HepG2 (cell line): ENCODE results near the gene GGA1. TPM values are rescaled to one million over a fixed set of nuclear protein-coding genes. Genes with fewer than 3 reads are reported as not detected.
"Not testable (repeated sequence)": the region's sequence is repeated elsewhere in the genome, so short reads cannot be mapped to it uniquely, and the experiment has no call there.

Experiments
- ATAC-seq: fragments of 200-7000 bp; cut with Tn5 transposase; 3 replicates; pipeline ENCODE4 v1.9.1; 2020; ENCODE audit warnings: mild to moderate bottlenecking, moderate library complexity
- BruUV-seq: library from RNA; stranded (reverse); fragments of 400-500 nt; replicated peaks from 2 replicates; lab custom pipeline; 2021; lab: Mats Ljungman, UMichigan
- CTCF ChIA-PET: fragments of 300-600 bp; formaldehyde crosslinking; extraction: SDS; loops from one replicate; lab custom pipeline; 2021; ENCODE audit warnings: low total read pairs, inconsistent platforms, low intra/inter-chr PET ratio; lab: Yijun Ruan, JAX
- POLR2A ChIA-PET: fragments of 350-600 bp; sonication (Branson Sonifier 250); formaldehyde crosslinking; loops from one replicate; lab custom pipeline; 2020; ENCODE audit warnings: antibody characterized with exemption, inconsistent platforms; lab: Yijun Ruan, JAX
- DNase-seq: peaks from one replicate; pipeline ENCODE4 v3.0.0-alpha.2; 2015; ENCODE audit warnings: low spot score
- FAIRE-seq: peaks from 3 replicates; lab custom pipeline; 2011; peaks lifted over from hg19 to GRCh38; lab: Jason Lieb, UNC
- H2AFZ ChIP-seq: one replicate; pipeline ENCODE4 v1.6.1; 2011; ENCODE audit warnings: low read length, inconsistent platforms
- H3K27ac ChIP-seq: fragments of 300-600 bp; 3 replicates; pipeline ENCODE4 v1.8.0; 2011; ENCODE audit warnings: mixed run types, mild to moderate bottlenecking, mixed read lengths, low read length, inconsistent platforms; ENCODE audit not compliant: insufficient read depth; ENCODE audit errors: extremely low read length
- H3K27me3 ChIP-seq, 2 experiments: fragments of 200-600 bp in 1 of 2; 2 replicates in 1 of 2; 3 replicates in 1 of 2; pipeline versions ENCODE4 v1.6.0 to v1.8.0; 2011; ENCODE audit warnings: low read length in 2 of 2, mild to moderate bottlenecking in 2 of 2, moderate library complexity in 2 of 2, inconsistent platforms in 1 of 2; ENCODE audit not compliant: insufficient read depth in 2 of 2, control insufficient read depth in 1 of 2
- H3K36me3 ChIP-seq, 2 experiments: fragments of 200-600 bp in 1 of 2; replicated peaks in 1 of 2; 2 replicates in 1 of 2; 3 replicates in 1 of 2; pipeline versions ENCODE4 v1.5.1 to v1.8.0; 2011; ENCODE audit warnings: low read length in 2 of 2, inconsistent platforms in 1 of 2; ENCODE audit not compliant: insufficient read depth in 2 of 2, control insufficient read depth in 1 of 2
- H3K4me1 ChIP-seq: 2 replicates; pipeline ENCODE4 v1.5.1; 2012; ENCODE audit warnings: low read length, inconsistent platforms; ENCODE audit not compliant: insufficient read depth
- H3K4me2 ChIP-seq: 2 replicates; pipeline ENCODE4 v1.6.0; 2011; ENCODE audit warnings: low read depth, low read length, inconsistent platforms
- H3K4me3 ChIP-seq, 3 experiments: fragments of 200-600 bp in 1 of 3; sonication (generic), shearing (Covaris generic) in 1 of 3; replicated peaks in 1 of 3; 2 replicates each; pipeline ENCODE4 v1.5.1; 2011 to 2016; ENCODE audit warnings: low read length in 3 of 3, inconsistent platforms in 2 of 3, low read depth in 2 of 3, mild to moderate bottlenecking in 2 of 3, control low read depth in 1 of 3, mixed read lengths in 1 of 3; ENCODE audit not compliant: insufficient read depth in 1 of 3
- H3K79me2 ChIP-seq: one replicate; pipeline ENCODE4 v1.6.1; 2011; ENCODE audit warnings: low read length, inconsistent platforms; ENCODE audit not compliant: insufficient read depth
- H3K9ac ChIP-seq: 2 replicates; pipeline ENCODE4 v1.6.0; 2011; ENCODE audit warnings: mild to moderate bottlenecking, low read depth, low read length, inconsistent platforms; ENCODE audit not compliant: insufficient read depth
- H3K9me3 ChIP-seq: 2 replicates; pipeline ENCODE4 v1.5.1; 2012; ENCODE audit warnings: mild to moderate bottlenecking, low read length
- H4K20me1 ChIP-seq: 2 replicates; pipeline ENCODE4 v1.6.0; 2011; ENCODE audit warnings: inconsistent platforms, mild to moderate bottlenecking, low read length, moderate library complexity; ENCODE audit not compliant: insufficient read depth
- ARNTL ChIP-seq: sonication (generic); formaldehyde crosslinking; IDR thresholded peaks from 2 replicates; pipeline ENCODE4 v1.4.0; 2020; ENCODE audit warnings: mild to moderate bottlenecking, missing genetic modification reagents
- RELA ChIP-seq: sonication (generic); formaldehyde crosslinking; IDR thresholded peaks from 2 replicates; pipeline ENCODE4 v1.4.0; 2020; ENCODE audit warnings: missing genetic modification reagents
- SMC3 ChIP-seq: IDR thresholded peaks from 2 replicates; pipeline ENCODE4 v1.6.1; 2011; ENCODE audit warnings: low read length, improper control_type of control experiment
- SP4 ChIP-seq: sonication (generic); formaldehyde crosslinking; IDR thresholded peaks from 2 replicates; pipeline ENCODE4 v1.8.1; 2023; ENCODE audit warnings: mild to moderate bottlenecking, missing genetic modification reagents
- ZNF460 ChIP-seq: sonication (generic); formaldehyde crosslinking; IDR thresholded peaks from 2 replicates; pipeline ENCODE4 v1.5.1; 2020; ENCODE audit warnings: missing genetic modification reagents, mild to moderate bottlenecking, borderline replicate concordance
- WGBS: methylation state at CpG from one replicate; pipeline ENCODE4 v1.1.6; 2017; ENCODE audit warnings: low lambda C conversion rate; 5-methylcytosine and 5-hydroxymethylcytosine counted together
- in situ Hi-C: cut with HindIII; loops from 2 replicates; pipeline ENCODE4 v1.10.0; 2017; ENCODE audit warnings: low pct_unique_long_range_greater_than_20kb; ENCODE audit not compliant: extremely low pct_ligation_motif_present
- intact Hi-C: fragments of 100-400 bp; cut with micrococcal nuclease; formaldehyde crosslinking; loops from one replicate; pipeline ENCODE4 v1.10.0; 2022; ENCODE audit not compliant: unreplicated experiment
- polyA plus RNA-seq, 8 experiments: library from polyadenylated mRNA; depleted of rRNA in 3 of 8; stranded (reverse) in 7 of 8; unstranded in 1 of 8; fragments of >200 nt; fragmentation: Illumina TruSeq in 4 of 8; extraction: Trizol in 4 of 8; gene quantifications; 2 replicates each; pipeline versions ENCODE4 v1.2.1 to v1.2.3, GENCODE V29; 2011 to 2016; ENCODE audit warnings: low read depth in 4 of 8, missing spikeins in 1 of 8, mixed read lengths in 1 of 8; ENCODE audit not compliant: insufficient read depth in 1 of 8
- total RNA-seq, 5 experiments: library from RNA; depleted of rRNA; stranded (reverse); fragments of >200 nt; fragmentation: Illumina TruSeq; extraction: Trizol; gene quantifications; 2 replicates each; pipeline ENCODE4 v1.2.3, GENCODE V29; 2016; ENCODE audit warnings: low read depth in 1 of 5

The GGA1 gene
- total and polyA plus RNA-seq, 2 of the 13 experiments (the other 11 are each of a cell fraction or from before 2014, with no cell fraction given), result 29.1 to 87.2 TPM

GRCh38 chr22:37591081-37591480 lies 17.6 kb upstream of the GGA1 start:
- intact Hi-C loops, H3K9me3 ChIP-seq, H2AFZ ChIP-seq, in situ Hi-C loops, H3K4me3 ChIP-seq, H3K27ac ChIP-seq, H3K4me2 ChIP-seq, BruUV-seq, DNase-seq, FAIRE-seq, H3K79me2 ChIP-seq, H4K20me1 ChIP-seq, H3K9ac ChIP-seq, H3K36me3 ChIP-seq, ATAC-seq: not testable (repeated sequence)
- Histone ChIP-seq H3K27me3 (peaks cover 0 to 24% of the 10 kb centered on the region in 2 experiments; a peak in 3 of 5 replicates), H3K4me1 (peaks cover 60% of the 10 kb centered on the region)
- 71% methylated on average over 6 of the region's 6 CpGs for WGBS
- ChIA-PET CTCF (interaction anchor here (1.8 to 2.0 kb wide), 2 partner anchors 46 to 52 kb away, joined by 5 to 31 read pairs; no protein-coding TSS in a partner anchor), POLR2A (interaction anchor here (0.7 to 5.5 kb wide), 7 partner anchors 9 to 49 kb away, joined by 3 to 113 read pairs (median 6); partner anchors contain the start of genes GGA1 and LGALS2)
- TF ChIP-seq ZNF460, result peak; percentile 34; the same call in 1 of the 2 replicates

GRCh38 chr22:37591823-37592404 lies 16.7 kb upstream of the GGA1 start:
- no peaks in the 10 kb centered on the region for H3K36me3 ChIP-seq
- ChIA-PET POLR2A (interaction anchor here (1.0 to 5.5 kb wide), 13 partner anchors 9 to 71 kb away, joined by 3 to 113 read pairs (median 9); partner anchors contain the start of genes CDC42EP1, GGA1 and LGALS2), CTCF (interaction anchor here (1.2 to 2.0 kb wide), 3 partner anchors 25 to 53 kb away, joined by 5 to 31 read pairs (median 10); no protein-coding TSS in a partner anchor)
- intact Hi-C loops, result loop anchor here (1.0 kb wide), 3 partner anchors 23 to 53 kb away; no protein-coding TSS in a partner anchor
- H2AFZ ChIP-seq, result no peak overlapping the region
- no peak overlapping the region for H3K4me3 ChIP-seq
- H3K27ac ChIP-seq, result no peak overlapping the region
- no peak for ATAC-seq
- in situ Hi-C loops, result no loop called here
- H4K20me1 ChIP-seq, result no peaks in the 10 kb centered on the region
- no peaks in the 10 kb centered on the region for H3K79me2 ChIP-seq
- FAIRE-seq, result no peak
- no peak overlapping the region; the same call in 1 of the 2 replicates for H3K4me2 ChIP-seq
- no peak for DNase-seq
- H3K9me3 ChIP-seq, result no peaks in the 10 kb centered on the region
- no peak overlapping the region for H3K9ac ChIP-seq
- TF ChIP-seq RELA (no peak), SMC3 (no peak), SP4 (CRISPR knock-in tag) (no peak), ARNTL (CRISPR knock-in tag) (no peak)
- peaks cover 0 to 21% of the 10 kb centered on the region in 2 experiments; a peak in 3 of 5 replicates for H3K27me3 ChIP-seq
- no TSS peak for BruUV-seq
- H3K4me1 ChIP-seq, result peaks cover 60% of the 10 kb centered on the region
- 37% methylated on average over 12 of the region's 12 CpGs for WGBS
